IMR-90 (cell line): ENCODE measurements around the gene ATF6B. TPM values are rescaled to one million over a fixed set of nuclear protein-coding genes. Genes with fewer than 3 reads are reported as not detected.

Experiments
- ATAC-seq: fragments of 200-7000 bp; cut with Tn5 transposase; 2 replicates; pipeline ENCODE4 v1.9.1; 2020; ENCODE audit warnings: low read depth, mild to moderate bottlenecking, moderate library complexity
- BruUV-seq: library from RNA; stranded (reverse); fragments of 400-500 nt; replicated peaks from 2 replicates; lab custom pipeline; 2021; lab: Mats Ljungman, UMichigan
- CTCF ChIA-PET: fragments of 300-600 bp; formaldehyde crosslinking; extraction: SDS; loops from one replicate; lab custom pipeline; 2021; ENCODE audit warnings: antibody characterized with exemption; lab: Yijun Ruan, JAX
- POLR2A ChIA-PET: fragments of 300-600 bp; sonication (Branson Sonifier 250); formaldehyde crosslinking; loops from one replicate; lab custom pipeline; 2022; ENCODE audit warnings: antibody characterized with exemption; ENCODE audit not compliant: unreplicated experiment; lab: Charles Lee
- DNase-seq: peaks from one replicate; pipeline ENCODE4 v3.0.0; 2013
- H2AFZ ChIP-seq: replicated peaks from 2 replicates; pipeline ENCODE3; 2013; ENCODE audit warnings: low read length, mild to moderate bottlenecking; ENCODE audit not compliant: poor library complexity
- H2AK5ac ChIP-seq: 2 replicates; pipeline ENCODE4 v1.6.1; 2013; ENCODE audit warnings: low read depth, low read length, inconsistent platforms
- H2AK9ac ChIP-seq: replicated peaks from 2 replicates; pipeline ENCODE3; 2013; ENCODE audit warnings: mild to moderate bottlenecking, low read depth, low read length, moderate library complexity; ENCODE audit not compliant: poor library complexity
- H2BK120ac ChIP-seq: 2 replicates; pipeline ENCODE4 v1.6.1; 2013; ENCODE audit warnings: low read depth, low read length, inconsistent platforms
- H2BK15ac ChIP-seq: 3 replicates; pipeline ENCODE4 v1.6.1; 2013; ENCODE audit warnings: low read depth, low read length, inconsistent platforms
- H2BK20ac ChIP-seq: 2 replicates; pipeline ENCODE4 v1.6.1; 2013; ENCODE audit warnings: low read depth, mild to moderate bottlenecking, inconsistent platforms, low read length, moderate library complexity
- H2BK5ac ChIP-seq: 2 replicates; pipeline ENCODE4 v1.6.1; 2013; ENCODE audit warnings: mild to moderate bottlenecking, low read depth, low read length, inconsistent platforms; ENCODE audit not compliant: poor library complexity, severe bottlenecking
- H3K14ac ChIP-seq: replicated peaks from 2 replicates; pipeline ENCODE4 v1.6.1; 2013; ENCODE audit warnings: low read depth, low read length, inconsistent platforms
- H3K18ac ChIP-seq: 2 replicates; pipeline ENCODE4 v1.6.1; 2013; ENCODE audit warnings: low read depth, low read length, control low read depth
- H3K23ac ChIP-seq: 2 replicates; pipeline ENCODE4 v1.6.1; 2013; ENCODE audit warnings: low read depth, low read length, inconsistent platforms
- H3K27ac ChIP-seq: 2 replicates; pipeline ENCODE4 v1.5.1; 2013; ENCODE audit warnings: mild to moderate bottlenecking, control low read depth, low read length; ENCODE audit not compliant: insufficient read depth
- H3K27me3 ChIP-seq: 2 replicates; pipeline ENCODE4 v1.6.1; 2013; ENCODE audit warnings: low read length; ENCODE audit not compliant: control insufficient read depth, insufficient read depth
- H3K36me3 ChIP-seq: 2 replicates; pipeline ENCODE4 v1.6.1; 2013; ENCODE audit warnings: low read length, mixed read lengths; ENCODE audit not compliant: control insufficient read depth, insufficient read depth
- H3K4ac ChIP-seq: 2 replicates; pipeline ENCODE4 v1.6.1; 2013; ENCODE audit warnings: low read depth, low read length, inconsistent platforms
- H3K4me1 ChIP-seq: 2 replicates; pipeline ENCODE4 v1.6.1; 2013; ENCODE audit warnings: low read length, mixed read lengths; ENCODE audit not compliant: control insufficient read depth, insufficient read depth
- H3K4me2 ChIP-seq: 2 replicates; pipeline ENCODE4 v1.6.1; 2013; ENCODE audit warnings: low read depth, mild to moderate bottlenecking, control low read depth, low read length, moderate library complexity
- H3K4me3 ChIP-seq: 2 replicates; pipeline ENCODE4 v1.5.1; 2013; ENCODE audit warnings: low read depth, mild to moderate bottlenecking, control low read depth, low read length, moderate library complexity; ENCODE audit not compliant: insufficient read depth
- H3K56ac ChIP-seq: 2 replicates; pipeline ENCODE4 v1.6.1; 2013; ENCODE audit warnings: low read length, inconsistent platforms; ENCODE audit not compliant: insufficient read depth; ENCODE audit errors: extremely low read depth
- H3K79me1 ChIP-seq, 2 experiments: 2 replicates each; pipeline ENCODE4 v1.6.1; 2013; ENCODE audit warnings: low read length in 2 of 2, inconsistent platforms in 1 of 2, low read depth in 1 of 2
- H3K9ac ChIP-seq: 2 replicates; pipeline ENCODE4 v1.6.1; 2013; ENCODE audit warnings: low read depth, low read length, control low read depth
- H3K9me1 ChIP-seq: 2 replicates; pipeline ENCODE4 v1.6.1; 2013; ENCODE audit warnings: low read length, inconsistent platforms; ENCODE audit not compliant: insufficient read depth
- H3K9me3 ChIP-seq: 2 replicates; pipeline ENCODE4 v1.6.1; 2013; ENCODE audit warnings: low read length; ENCODE audit not compliant: control insufficient read depth, insufficient read depth
- H4K20me1 ChIP-seq: 2 replicates; pipeline ENCODE4 v1.6.1; 2013; ENCODE audit warnings: low read length, inconsistent platforms; ENCODE audit not compliant: insufficient read depth
- H4K5ac ChIP-seq: 2 replicates; pipeline ENCODE4 v1.6.1; 2013; ENCODE audit warnings: mild to moderate bottlenecking, low read depth, low read length, control low read depth
- H4K8ac ChIP-seq, 2 experiments: 2 replicates each; pipeline ENCODE4 v1.6.1; 2013; ENCODE audit warnings: low read depth in 2 of 2, low read length in 2 of 2, control low read depth in 1 of 2, inconsistent platforms in 1 of 2
- H4K91ac ChIP-seq: 2 replicates; pipeline ENCODE4 v1.6.1; 2013; ENCODE audit warnings: low read depth, low read length, inconsistent platforms; ENCODE audit not compliant: insufficient read depth
- BHLHE40 ChIP-seq: fragments of 150-350 bp; IDR thresholded peaks from 2 replicates; pipeline ENCODE4 v1.6.1; 2016; ENCODE audit warnings: mild to moderate bottlenecking, low read depth, low read length
- CEBPB ChIP-seq: IDR thresholded peaks from 2 replicates; pipeline ENCODE4 v1.6.1; 2012; ENCODE audit warnings: low read depth, low read length, improper control_type of control experiment
- CHD1 ChIP-seq: IDR thresholded peaks from 2 replicates; pipeline ENCODE4 v1.6.1; 2012; ENCODE audit warnings: low read depth, low read length, improper control_type of control experiment
- FOS ChIP-seq: fragments of 150-350 bp; IDR thresholded peaks from 2 replicates; pipeline ENCODE4 v1.6.1; 2016; ENCODE audit warnings: low read depth, low read length
- MAFK ChIP-seq: IDR thresholded peaks from 2 replicates; pipeline ENCODE4 v1.6.1; 2012; ENCODE audit warnings: low read depth, low read length, improper control_type of control experiment
- MAZ ChIP-seq: IDR thresholded peaks from 2 replicates; pipeline ENCODE4 v1.6.1; 2012; ENCODE audit warnings: low read depth, mild to moderate bottlenecking, low read length, improper control_type of control experiment, moderate library complexity, borderline replicate concordance
- MXI1 ChIP-seq: IDR thresholded peaks from 2 replicates; pipeline ENCODE4 v1.6.1; 2012; ENCODE audit warnings: low read depth, mild to moderate bottlenecking, low read length, moderate library complexity, borderline replicate concordance
- NFE2L2 ChIP-seq: fragments of 150-350 bp; IDR thresholded peaks from 2 replicates; pipeline ENCODE4 v1.6.1; 2016; ENCODE audit warnings: low read depth, mild to moderate bottlenecking, low read length
- POLR2A ChIP-seq: IDR thresholded peaks from 2 replicates; pipeline ENCODE4 v1.6.1; 2012; ENCODE audit warnings: mild to moderate bottlenecking, low read depth, low read length
- RAD21 ChIP-seq: IDR thresholded peaks from 2 replicates; pipeline ENCODE4 v1.6.1; 2012; ENCODE audit warnings: low read length, improper control_type of control experiment
- RCOR1 ChIP-seq: IDR thresholded peaks from 2 replicates; pipeline ENCODE4 v1.6.1; 2012; ENCODE audit warnings: mild to moderate bottlenecking, low read length, improper control_type of control experiment; ENCODE audit not compliant: insufficient replicate concordance
- RFX5 ChIP-seq: IDR thresholded peaks from 2 replicates; pipeline ENCODE4 v1.8.0; 2012; ENCODE audit warnings: low read depth, mild to moderate bottlenecking, low read length, moderate library complexity
- SMC3 ChIP-seq: fragments of 150-350 bp; IDR thresholded peaks from 2 replicates; pipeline ENCODE4 v1.6.1; 2016; ENCODE audit warnings: low read depth, mild to moderate bottlenecking, antibody characterized with exemption, low read length, moderate library complexity
- USF2 ChIP-seq: fragments of 150-350 bp; IDR thresholded peaks from 2 replicates; pipeline ENCODE4 v1.6.1; 2017; ENCODE audit warnings: mild to moderate bottlenecking, antibody characterized with exemption, low read length, low read depth
- WGBS, 2 experiments: methylation state at CpG; one replicate each; pipeline versions ENCODE4 v1.1.5 to v1.1.7; 2013; ENCODE audit warnings: missing lambda C conversion rate in 2 of 2; ENCODE audit not compliant: insufficient read length in 1 of 2; ENCODE audit errors: extremely low coverage in 2 of 2; 5-methylcytosine and 5-hydroxymethylcytosine counted together
- dilution Hi-C: fragments of 300-500 bp; cut with HindIII; formaldehyde crosslinking; loops from one replicate; pipeline ENCODE4 v1.14.3; 2018; ENCODE audit warnings: low sequenced_read_pairs; ENCODE audit not compliant: unreplicated experiment
- in situ Hi-C: fragments of 300-500 bp; cut with MboI; formaldehyde crosslinking; loops from 3 replicates; pipeline ENCODE4 v1.14.3; 2019; ENCODE audit warnings: low sequenced_read_pairs, inconsistent platforms, mixed read lengths
- intact Hi-C: fragments of 100-400 bp; cut with micrococcal nuclease; formaldehyde crosslinking; loops from 2 replicates; pipeline ENCODE4 v1.10.0; 2022
- polyA plus RNA-seq, 3 experiments: library from polyadenylated mRNA; depleted of rRNA; stranded (reverse); fragments of >200 nt; gene quantifications; 2 replicates each; pipeline ENCODE4 v1.2.3, GENCODE V29; 2012; ENCODE audit warnings: low replicate concordance in 1 of 3
- total RNA-seq: library from RNA; depleted of rRNA; stranded (reverse); fragments of >200 nt; gene quantifications from 2 replicates; pipeline ENCODE4 v1.2.3, GENCODE V29; 2012
- TF ChIP-seq, protein P1 (sequence below): fragments of 150-350 bp; IDR thresholded peaks from 2 replicates; pipeline ENCODE4 v1.6.1; 2016; ENCODE audit warnings: low read depth, mild to moderate bottlenecking, low read length, moderate library complexity, borderline replicate concordance
- TF ChIP-seq, protein P2 (sequence below): conservative IDR thresholded peaks from 2 replicates; pipeline ENCODE4 v1.5.1; 2012; ENCODE audit warnings: mild to moderate bottlenecking, low read depth, low read length, improper control_type of control experiment

The ATF6B gene
- total and polyA plus RNA-seq, 2 of the 4 experiments (the other 2 are of a cell fraction) = 7.9 to 69.6 TPM

DNA sequence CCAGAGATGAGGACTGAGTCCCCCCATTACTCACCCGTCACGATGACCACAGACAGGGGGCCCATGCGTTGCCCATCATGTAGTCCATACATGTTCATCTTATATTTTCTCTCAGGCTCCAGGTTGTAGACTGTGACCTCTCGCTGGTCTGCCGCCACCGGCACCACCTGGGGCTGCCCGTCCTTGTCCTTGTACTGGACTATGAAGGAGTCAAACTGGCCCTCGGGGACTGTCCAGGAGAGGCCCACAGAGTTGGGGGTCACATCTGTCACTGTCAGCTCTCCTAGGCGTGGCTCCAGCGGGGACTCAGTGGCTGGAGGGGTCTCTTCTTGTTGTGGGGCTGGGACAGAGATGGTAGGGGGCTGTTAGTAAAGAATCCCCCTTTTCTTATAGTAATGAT is 54.4 kb downstream of the ATF6B start:
- in situ Hi-C loops = no loop called here
- no peak overlapping the region for H3K14ac ChIP-seq
- no peak overlapping the region for H3K4ac ChIP-seq
- DNase-seq (no peak), ATAC-seq (no peak)
- ChIA-PET POLR2A (no interaction called here), CTCF (no interaction called here)
- H3K9me3 ChIP-seq = no peaks in the 10 kb centered on the region
- H2BK5ac ChIP-seq = no peak overlapping the region
- H3K23ac ChIP-seq = no peak overlapping the region
- H4K91ac ChIP-seq = no peak overlapping the region
- intact Hi-C loops = no loop called here
- no peaks in the 10 kb centered on the region for H3K79me1 ChIP-seq
- H3K18ac ChIP-seq = no peak overlapping the region
- H3K56ac ChIP-seq = no peak overlapping the region
- no peak overlapping the region for H4K5ac ChIP-seq
- no peak overlapping the region for H3K27ac ChIP-seq
- H2AFZ ChIP-seq = no peak overlapping the region
- no peak overlapping the region for H2BK20ac ChIP-seq
- no peak overlapping the region for H4K8ac ChIP-seq
- H4K20me1 ChIP-seq = peaks cover 5% of the 10 kb centered on the region; the same call in 1 of the 2 replicates
- WGBS, 2 experiments = no CpG with 5 or more reads among the region's 10 CpGs
- no peak for TF ChIP-seq FOS
- no peak for TF ChIP-seq BHLHE40
- no peak for TF ChIP-seq USF2
- no peak for TF ChIP-seq NFE2L2
- TF ChIP-seq RCOR1 = no peak
- TF ChIP-seq MXI1 = no peak
- TF ChIP-seq RAD21 = no peak
- no peak for TF ChIP-seq MAFK
- TF ChIP-seq RFX5 = no peak
- TF ChIP-seq, protein P1, sequence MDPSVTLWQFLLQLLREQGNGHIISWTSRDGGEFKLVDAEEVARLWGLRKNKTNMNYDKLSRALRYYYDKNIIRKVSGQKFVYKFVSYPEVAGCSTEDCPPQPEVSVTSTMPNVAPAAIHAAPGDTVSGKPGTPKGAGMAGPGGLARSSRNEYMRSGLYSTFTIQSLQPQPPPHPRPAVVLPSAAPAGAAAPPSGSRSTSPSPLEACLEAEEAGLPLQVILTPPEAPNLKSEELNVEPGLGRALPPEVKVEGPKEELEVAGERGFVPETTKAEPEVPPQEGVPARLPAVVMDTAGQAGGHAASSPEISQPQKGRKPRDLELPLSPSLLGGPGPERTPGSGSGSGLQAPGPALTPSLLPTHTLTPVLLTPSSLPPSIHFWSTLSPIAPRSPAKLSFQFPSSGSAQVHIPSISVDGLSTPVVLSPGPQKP = no peak
- no peak for TF ChIP-seq CEBPB
- TF ChIP-seq MAZ = no peak
- no peak for TF ChIP-seq POLR2A
- TF ChIP-seq, protein P2, sequence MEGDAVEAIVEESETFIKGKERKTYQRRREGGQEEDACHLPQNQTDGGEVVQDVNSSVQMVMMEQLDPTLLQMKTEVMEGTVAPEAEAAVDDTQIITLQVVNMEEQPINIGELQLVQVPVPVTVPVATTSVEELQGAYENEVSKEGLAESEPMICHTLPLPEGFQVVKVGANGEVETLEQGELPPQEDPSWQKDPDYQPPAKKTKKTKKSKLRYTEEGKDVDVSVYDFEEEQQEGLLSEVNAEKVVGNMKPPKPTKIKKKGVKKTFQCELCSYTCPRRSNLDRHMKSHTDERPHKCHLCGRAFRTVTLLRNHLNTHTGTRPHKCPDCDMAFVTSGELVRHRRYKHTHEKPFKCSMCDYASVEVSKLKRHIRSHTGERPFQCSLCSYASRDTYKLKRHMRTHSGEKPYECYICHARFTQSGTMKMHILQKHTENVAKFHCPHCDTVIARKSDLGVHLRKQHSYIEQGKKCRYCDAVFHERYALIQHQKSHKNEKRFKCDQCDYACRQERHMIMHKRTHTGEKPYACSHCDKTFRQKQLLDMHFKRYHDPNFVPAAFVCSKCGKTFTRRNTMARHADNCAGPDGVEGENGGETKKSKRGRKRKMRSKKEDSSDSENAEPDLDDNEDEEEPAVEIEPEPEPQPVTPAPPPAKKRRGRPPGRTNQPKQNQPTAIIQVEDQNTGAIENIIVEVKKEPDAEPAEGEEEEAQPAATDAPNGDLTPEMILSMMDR = no peak
- TF ChIP-seq CHD1 = no peak
- TF ChIP-seq SMC3 = no peak
- BruUV-seq = no TSS peak
- no peak overlapping the region; the same call in 1 of the 2 replicates for H2AK5ac ChIP-seq
- H3K27me3 ChIP-seq = peaks cover 11% of the 10 kb centered on the region
- peaks cover 12% of the 10 kb centered on the region for H3K4me1 ChIP-seq
- no peaks in the 10 kb centered on the region for H3K36me3 ChIP-seq
- H3K9me1 ChIP-seq = peaks cover 8% of the 10 kb centered on the region; the same call in 1 of the 2 replicates
- dilution Hi-C loops = no loop called here
- H3K9ac ChIP-seq = no peak overlapping the region
- H3K4me3 ChIP-seq = no peak overlapping the region
- H2BK120ac ChIP-seq = no peak overlapping the region
- no peak overlapping the region for H2BK15ac ChIP-seq
- H3K4me2 ChIP-seq = no peak overlapping the region
- H2AK9ac ChIP-seq = no peak overlapping the region
